Endodermal cell (in vitro differentiated cells): Measurements from ENCODE around the gene AGO1. TPM values are rescaled to one million over a fixed set of nuclear protein-coding genes. Genes with fewer than 3 reads are reported as not detected.
"Not testable (repeated sequence)": the region's sequence is repeated elsewhere in the genome, so short reads cannot be mapped to it uniquely, and the experiment has no call there.

Experiments used
- DNase-seq: peaks from one replicate; pipeline ENCODE4 v3.0.0-alpha.2; 2017
- H3K27ac ChIP-seq: 2 replicates; pipeline ENCODE4 v1.5.1; 2013; ENCODE audit warnings: mild to moderate bottlenecking, low read depth, low read length, moderate library complexity
- H3K27me3 ChIP-seq: 2 replicates; pipeline ENCODE4 v1.6.1; 2013; ENCODE audit warnings: mild to moderate bottlenecking, low read length, moderate library complexity; ENCODE audit not compliant: insufficient read depth, control insufficient read depth, poor library complexity, severe bottlenecking
- H3K36me3 ChIP-seq: 2 replicates; pipeline ENCODE4 v1.7.0; 2013; ENCODE audit warnings: mild to moderate bottlenecking, low read length, moderate library complexity; ENCODE audit not compliant: control insufficient read depth, insufficient read depth
- H3K4me1 ChIP-seq: one replicate; pipeline ENCODE4 v1.7.0; 2013; ENCODE audit warnings: low read length; ENCODE audit not compliant: control insufficient read depth, insufficient read depth
- H3K4me3 ChIP-seq: 2 replicates; pipeline ENCODE4 v1.5.1; 2013; ENCODE audit warnings: mild to moderate bottlenecking, low read length, moderate library complexity
- H3K9ac ChIP-seq: 2 replicates; pipeline ENCODE4 v1.6.1; 2013; ENCODE audit warnings: mild to moderate bottlenecking, low read length, moderate library complexity; ENCODE audit not compliant: poor library complexity, severe bottlenecking; ENCODE audit errors: extremely low read depth
- H3K9me3 ChIP-seq: 2 replicates; pipeline ENCODE4 v1.6.1; 2013; ENCODE audit warnings: mild to moderate bottlenecking, low read length, moderate library complexity; ENCODE audit not compliant: control insufficient read depth
- H3K27ac Mint-ChIP-seq: 2 replicates; pipeline ENCODE4 v1.8.0; 2020; ENCODE audit warnings: mixed read lengths
- H3K27me3 Mint-ChIP-seq: 2 replicates; pipeline ENCODE4 v1.8.0; 2021; ENCODE audit warnings: mild to moderate bottlenecking, mixed read lengths; ENCODE audit not compliant: insufficient read depth
- H3K36me3 Mint-ChIP-seq: 2 replicates; pipeline ENCODE4 v1.8.0; 2020; ENCODE audit warnings: low read depth, mixed read lengths
- H3K4me1 Mint-ChIP-seq: 2 replicates; pipeline ENCODE4 v1.8.0; 2020; ENCODE audit warnings: mixed read lengths
- H3K4me3 Mint-ChIP-seq: 2 replicates; pipeline ENCODE4 v1.8.0; 2020; ENCODE audit warnings: mild to moderate bottlenecking, moderate library complexity, mixed read lengths
- H3K9me3 Mint-ChIP-seq: 2 replicates; pipeline ENCODE4 v1.8.0; 2020; ENCODE audit warnings: mild to moderate bottlenecking, mixed read lengths
- WGBS, 2 experiments: methylation state at CpG; one replicate each; pipeline versions ENCODE4 v1.1.5 to v1.1.7; 2013; ENCODE audit warnings: missing lambda C conversion rate in 2 of 2, mixed read lengths in 1 of 2; ENCODE audit not compliant: insufficient coverage in 1 of 2, insufficient read length in 1 of 2; 5-methylcytosine and 5-hydroxymethylcytosine counted together
- total RNA-seq, 2 donors: library from RNA; stranded (reverse); fragmentation: NEBNext Ultra II Directional in 1 of 2; extraction: Animal tissue kit (Norgen Biotek cat#: 25700) in 1 of 2; gene quantifications; 2 replicates in 1 of 2; 3 replicates in 1 of 2; pipeline ENCODE4 v1.2.1, GENCODE V29; 2021
- TF ChIP-seq, protein P1 (sequence below): fragments of 200-600 bp; sonication (generic); conservative IDR thresholded peaks from 2 replicates; pipeline ENCODE4 v1.5.0; 2021; ENCODE audit warnings: antibody characterized with exemption, mild to moderate bottlenecking

AGO1 gene
- total RNA-seq, 2 donors from 2014 or later: 54.5 to 65.7 TPM

- peaks cover 4% of the 10 kb centered on the region for H3K9me3 ChIP-seq
- DNase-seq: no peak
- no peaks in the 10 kb centered on the region for H3K4me1 ChIP-seq
- TF ChIP-seq, protein P1, sequence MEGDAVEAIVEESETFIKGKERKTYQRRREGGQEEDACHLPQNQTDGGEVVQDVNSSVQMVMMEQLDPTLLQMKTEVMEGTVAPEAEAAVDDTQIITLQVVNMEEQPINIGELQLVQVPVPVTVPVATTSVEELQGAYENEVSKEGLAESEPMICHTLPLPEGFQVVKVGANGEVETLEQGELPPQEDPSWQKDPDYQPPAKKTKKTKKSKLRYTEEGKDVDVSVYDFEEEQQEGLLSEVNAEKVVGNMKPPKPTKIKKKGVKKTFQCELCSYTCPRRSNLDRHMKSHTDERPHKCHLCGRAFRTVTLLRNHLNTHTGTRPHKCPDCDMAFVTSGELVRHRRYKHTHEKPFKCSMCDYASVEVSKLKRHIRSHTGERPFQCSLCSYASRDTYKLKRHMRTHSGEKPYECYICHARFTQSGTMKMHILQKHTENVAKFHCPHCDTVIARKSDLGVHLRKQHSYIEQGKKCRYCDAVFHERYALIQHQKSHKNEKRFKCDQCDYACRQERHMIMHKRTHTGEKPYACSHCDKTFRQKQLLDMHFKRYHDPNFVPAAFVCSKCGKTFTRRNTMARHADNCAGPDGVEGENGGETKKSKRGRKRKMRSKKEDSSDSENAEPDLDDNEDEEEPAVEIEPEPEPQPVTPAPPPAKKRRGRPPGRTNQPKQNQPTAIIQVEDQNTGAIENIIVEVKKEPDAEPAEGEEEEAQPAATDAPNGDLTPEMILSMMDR: no peak
- H3K4me3 Mint-ChIP-seq: no peak overlapping the region
- peaks cover 79% of the 10 kb centered on the region for H3K36me3 ChIP-seq
- H3K36me3 Mint-ChIP-seq: peaks cover 59% of the 10 kb centered on the region
- no peak overlapping the region for H3K27ac Mint-ChIP-seq
- H3K4me1 Mint-ChIP-seq: no peaks in the 10 kb centered on the region
- no peaks in the 10 kb centered on the region for H3K27me3 Mint-ChIP-seq
- no peaks in the 10 kb centered on the region for H3K9me3 Mint-ChIP-seq
- H3K4me3 ChIP-seq: no peak overlapping the region
- H3K9ac ChIP-seq: no peak overlapping the region
- no peaks in the 10 kb centered on the region for H3K27me3 ChIP-seq
- no peak overlapping the region for H3K27ac ChIP-seq
- 100% methylated on average over 1 of the region's 2 CpGs; no CpG with 5 or more reads in 1 of the 2 experiments for WGBS, 2 experiments
These were observed 88.6 kb downstream of the AGO1 start for GRCh38 chr1:35971601-35972000.

DNA sequence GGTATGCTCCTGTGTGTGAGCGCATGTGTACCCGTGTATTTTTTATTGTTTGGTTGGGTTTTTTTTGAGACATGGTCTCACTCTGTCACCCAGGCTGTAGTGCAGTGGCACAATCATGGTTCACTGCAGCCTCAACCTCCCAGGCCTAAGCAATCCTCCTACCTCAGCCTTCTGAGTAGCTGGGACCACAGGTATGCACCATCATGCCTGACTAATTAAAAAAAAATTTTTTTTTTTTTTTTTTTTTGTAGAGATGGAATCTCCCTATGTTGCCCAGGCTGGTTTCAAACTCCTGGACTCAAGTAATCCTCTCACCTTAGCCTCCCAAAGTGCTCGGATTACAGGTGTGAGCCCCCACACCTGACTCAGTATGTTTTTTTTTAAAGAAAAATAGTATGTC is 89.6 kb downstream of the AGO1 start:
- not testable (repeated sequence) for H3K27ac ChIP-seq, H3K4me1 Mint-ChIP-seq
- H3K36me3 Mint-ChIP-seq: peaks cover 58% of the 10 kb centered on the region

DNA sequence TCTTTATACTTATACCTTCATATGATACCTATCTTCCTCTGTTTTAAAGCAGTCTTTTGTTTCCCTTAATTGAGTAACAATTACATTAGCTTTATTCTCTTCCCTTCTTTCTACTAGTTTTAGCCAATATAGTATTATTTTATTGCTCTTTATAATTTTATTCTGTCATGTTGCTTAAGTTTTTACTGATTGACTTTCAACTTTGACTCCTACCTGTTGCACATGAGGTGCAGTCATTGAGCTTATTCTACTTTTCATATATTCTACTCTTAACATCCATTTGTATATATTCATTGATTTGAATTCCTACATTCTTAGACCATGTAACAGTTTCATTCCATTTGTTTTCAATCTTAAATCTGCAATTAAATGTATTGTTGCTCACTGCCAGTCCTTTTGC is 97.1 kb downstream of the AGO1 start:
- H3K27me3 Mint-ChIP-seq: no peaks in the 10 kb centered on the region

More for the DNA sequence above, 89.6 kb downstream of the AGO1 start:
- not testable (repeated sequence) for H3K9me3 ChIP-seq, H3K4me1 ChIP-seq, H3K9me3 Mint-ChIP-seq, H3K27ac Mint-ChIP-seq, H3K9ac ChIP-seq, H3K27me3 ChIP-seq, H3K4me3 ChIP-seq, H3K4me3 Mint-ChIP-seq, DNase-seq, H3K27me3 Mint-ChIP-seq
- H3K36me3 ChIP-seq: peaks cover 80% of the 10 kb centered on the region
- WGBS, 2 experiments: 100% methylated on average over 2 to 3 of the region's 3 CpGs

More for the DNA sequence above, 97.1 kb downstream of the AGO1 start:
- Mint-ChIP-seq H3K9me3 (no peaks in the 10 kb centered on the region), H3K27ac (no peak overlapping the region), H3K4me3 (no peak overlapping the region), H3K4me1 (no peaks in the 10 kb centered on the region), H3K36me3 (peaks cover 30% of the 10 kb centered on the region)
- Histone ChIP-seq H3K27me3 (no peaks in the 10 kb centered on the region), H3K9ac (no peak overlapping the region), H3K4me1 (no peaks in the 10 kb centered on the region), H3K27ac (no peak overlapping the region), H3K36me3 (peaks cover 33% of the 10 kb centered on the region), H3K4me3 (no peak overlapping the region), H3K9me3 (no peaks in the 10 kb centered on the region)
- TF ChIP-seq, protein P1: no peak
- DNase-seq: no peak

Other genes with a start within 250 kb of the AGO1 start
- 10 to 100 TPM; 66.0 to 71.3 TPM for gene PSMB2, start 241.7 kb upstream of the AGO1 start, total RNA-seq
- 10 to 100 TPM in 1 of 2 donors, 1 to 10 TPM in 1; 9.8 to 13.0 TPM for gene C1orf216, start 164.3 kb upstream of the AGO1 start, total RNA-seq
- gene CLSPN, start 113.2 kb upstream of the AGO1 start, total RNA-seq: 10 to 100 TPM; 39.0 to 52.6 TPM
- gene AGO4, start 75.2 kb upstream of the AGO1 start, total RNA-seq: 10 to 100 TPM; 17.6 to 20.5 TPM
- 10 to 100 TPM; 32.8 to 39.8 TPM for gene AGO3, start 47.9 kb downstream of the AGO1 start, total RNA-seq
- gene TEKT2, start 200.9 kb downstream of the AGO1 start, total RNA-seq: 1 to 10 TPM; 5.6 to 9.5 TPM
- gene ADPRS, start 205.7 kb downstream of the AGO1 start, total RNA-seq: 10 to 100 TPM; 22.1 to 25.3 TPM
- gene COL8A2, start 242.0 kb downstream of the AGO1 start, total RNA-seq: under 1 TPM; 0.18 to 0.40 TPM